Airway epithelial cell (primary cell): ENCODE measurements around the gene AKAP12. TPM values are rescaled to one million over a fixed set of nuclear protein-coding genes. Genes with fewer than 3 reads are reported as not detected.

ENCODE experiments used
- total RNA-seq: library from RNA; depleted of rRNA; stranded (reverse); fragments of >200 nt; gene quantifications from 2 replicates; pipeline ENCODE4 v1.2.3, GENCODE V29; 2015

AKAP12 gene
- total RNA-seq, result 7.0 and 8.6 TPM in 2 replicates

GRCh38 chr6:151239603-151240035 is at the start of gene AKAP12:
Gene AKAP12, plus strand, starts transcription at chr6:151239967. Its CDS starts 596 bp downstream, at chr6:151240563.

DNA sequence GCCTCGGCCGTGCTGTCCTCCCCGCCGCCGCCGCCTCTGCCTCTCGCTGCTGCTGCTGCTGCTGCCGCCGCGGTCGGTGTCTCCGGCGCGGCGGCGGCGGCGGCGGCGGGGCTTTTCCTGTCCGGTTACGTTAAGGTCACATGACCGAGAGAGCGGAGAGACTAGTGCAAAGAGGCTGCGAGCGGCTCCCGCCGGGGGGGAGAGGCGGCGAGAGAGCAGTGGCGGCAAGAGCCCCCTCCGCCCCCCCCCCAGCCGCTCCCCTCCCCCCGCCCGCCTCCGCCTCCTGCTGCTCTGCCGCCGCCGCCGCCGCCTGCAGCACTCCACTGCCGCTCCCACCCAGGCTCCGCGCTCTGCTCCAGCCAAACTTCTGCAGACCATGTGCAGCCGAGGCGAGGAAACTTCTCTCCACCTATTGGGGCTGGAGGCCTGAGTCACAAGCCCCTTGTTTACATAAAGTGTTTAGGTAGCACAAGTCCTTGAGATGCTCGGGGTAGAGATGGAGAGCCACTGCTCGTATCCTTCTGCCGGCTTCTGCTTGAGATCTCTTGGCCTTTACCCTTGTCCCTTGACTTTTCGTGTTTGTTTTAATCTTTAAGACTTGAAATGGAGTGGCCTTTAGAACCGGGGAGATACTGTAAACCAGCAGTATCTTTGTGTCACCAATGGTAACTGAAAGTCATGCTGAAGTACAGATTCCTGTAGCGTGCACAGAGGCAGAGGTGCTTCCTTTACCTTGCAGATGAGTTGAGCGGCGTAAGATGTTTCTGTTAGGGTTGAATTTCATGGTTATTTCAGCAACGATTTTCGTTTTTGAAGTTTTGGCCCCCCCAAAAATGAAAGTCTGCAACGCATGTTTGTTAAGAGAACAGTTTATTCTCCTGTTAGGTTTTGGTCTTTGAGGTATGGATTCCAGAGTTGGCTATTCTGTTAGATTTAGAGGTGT is 152.0 kb downstream of the AKAP12 start, which contains the start of gene ZBTB2:
Gene ZBTB2, minus strand, starts transcription at position 89 of the 943 bp plus-strand sequence. CDS start 17,922 bp downstream, outside the sequence.

Other genes starting within 250 kb of the AKAP12 start
- 4.6 and 9.0 TPM in 2 replicates for gene ZBTB2, start 151.6 kb downstream of the AKAP12 start, total RNA-seq
- 20.9 and 24.6 TPM in 2 replicates for gene RMND1, start 212.2 kb downstream of the AKAP12 start, total RNA-seq